ENCODE measurements around the gene C1GALT1. TPM values are rescaled to one million over a fixed set of nuclear protein-coding genes. Genes with fewer than 3 reads are reported as not detected.

C1GALT1 gene
- total RNA-seq, 1 donor from 2014 or later = 58.3 TPM

GRCh38 chr7:7201578-7202374 is 19.4 kb downstream of the C1GALT1 start:
- DNase-seq (ENCODE audit: low spot score) = peak; percentile 42

- DNase-seq (ENCODE audit: low spot score) = no peak
Observed at GRCh38 chr7:7202375-7202720, 20.0 kb downstream of the C1GALT1 start.

GRCh38 chr7:7203813-7204575 is 21.6 kb downstream of the C1GALT1 start:
- no peak for DNase-seq (ENCODE audit: low spot score)

GRCh38 chr7:7207876-7208275 is 25.5 kb downstream of the C1GALT1 start:
- DNase-seq (ENCODE audit: low spot score) = no peak

- DNase-seq (ENCODE audit: low spot score) = no peak
Observed at GRCh38 chr7:7208520-7208919, 26.2 kb downstream of the C1GALT1 start.

GRCh38 chr7:7209412-7210050 is 27.2 kb downstream of the C1GALT1 start:
- DNase-seq (ENCODE audit: low spot score) = no peak

- DNase-seq (ENCODE audit: low spot score) = no peak
Observed at GRCh38 chr7:7210475-7211237, 28.3 kb downstream of the C1GALT1 start.

- DNase-seq (ENCODE audit: low spot score) = no peak
Observed at GRCh38 chr7:7212612-7213011, 30.3 kb downstream of the C1GALT1 start.

- DNase-seq (ENCODE audit: low spot score) = no peak
Observed at GRCh38 chr7:7214398-7215347, 32.3 kb downstream of the C1GALT1 start.

- DNase-seq (ENCODE audit: low spot score) = no peak
Observed at GRCh38 chr7:7216279-7216678, 33.9 kb downstream of the C1GALT1 start.

GRCh38 chr7:7219216-7219615 is 36.9 kb downstream of the C1GALT1 start:
- DNase-seq (ENCODE audit: low spot score) = no peak

GRCh38 chr7:7220821-7221220 is 38.5 kb downstream of the C1GALT1 start:
- no peak for DNase-seq (ENCODE audit: low spot score)

- no peak for DNase-seq (ENCODE audit: low spot score)
Observed at GRCh38 chr7:7221599-7222038, 39.3 kb downstream of the C1GALT1 start.

GRCh38 chr7:7223250-7223649 is 40.9 kb downstream of the C1GALT1 start:
- no peak for DNase-seq (ENCODE audit: low spot score)

- DNase-seq (ENCODE audit: low spot score) = no peak
Observed at GRCh38 chr7:7226407-7226806, 44.1 kb downstream of the C1GALT1 start.

GRCh38 chr7:7228472-7228871 is 46.1 kb downstream of the C1GALT1 start:
- no peak for DNase-seq (ENCODE audit: low spot score)

GRCh38 chr7:7228967-7229366 is 46.6 kb downstream of the C1GALT1 start:
- DNase-seq (ENCODE audit: low spot score) = no peak

- DNase-seq (ENCODE audit: low spot score) = no peak
Observed at GRCh38 chr7:7231000-7231399, 48.7 kb downstream of the C1GALT1 start.

GRCh38 chr7:7231865-7232264 is 49.5 kb downstream of the C1GALT1 start:
- DNase-seq (ENCODE audit: low spot score) = no peak

GRCh38 chr7:7235347-7235746 is 53.0 kb downstream of the C1GALT1 start:
- DNase-seq (ENCODE audit: low spot score) = no peak

- DNase-seq (ENCODE audit: low spot score) = no peak
Observed at GRCh38 chr7:7236041-7236440, 53.7 kb downstream of the C1GALT1 start.
